ENCODE measurements around the gene MYRF. TPM values are rescaled to one million over a fixed set of nuclear protein-coding genes. Genes with fewer than 3 reads are reported as not detected.
A peak's percentile ranks its signal among the peaks of the same experiment; 100 is the strongest.

Gene MYRF
- total and polyA plus RNA-seq, 2 donors (not counting 3 experiments of a cell fraction or from before 2014, with no cell fraction given): 0.82 to 0.98 TPM

- no peak for FAIRE-seq
- Histone ChIP-seq H3K27ac (ENCODE audit: insufficient read depth, low read depth, low read length) (no peak overlapping the region), H3K9me3 (replicated peaks; ENCODE audit: control insufficient read depth, insufficient read depth, low read length) (no peaks in the 10 kb centered on the region), H3K4me1 (ENCODE audit: control insufficient read depth, extremely low read depth, insufficient read depth, low read length) (no peaks in the 10 kb centered on the region), H3K9ac (replicated peaks; ENCODE audit: extremely low read depth, insufficient read depth, low read length) (no peak overlapping the region), H3K4me3 (replicated peaks in 1 of 3; ENCODE audit: insufficient read depth in 1 of 3, low read depth in 1 of 3, low read length in 3 of 3) (no peak overlapping the region), H3K9me1 (replicated peaks; ENCODE audit: control insufficient read depth, extremely low read depth, insufficient read depth, low read length) (no peaks in the 10 kb centered on the region), H3K79me2 (ENCODE audit: control insufficient read depth, insufficient read depth, low read length) (no peaks in the 10 kb centered on the region), H3K36me3 (ENCODE audit: control insufficient read depth in 2 of 2, extremely low read depth in 1 of 2, insufficient read depth in 2 of 2, low read length in 2 of 2) (no peaks in the 10 kb centered on the region), H3K4me2 (ENCODE audit: insufficient read depth, low read length) (no peak overlapping the region), H3K27me3 (ENCODE audit: control insufficient read depth in 2 of 2, insufficient read depth in 2 of 2, low read length in 2 of 2) (no peaks in the 10 kb centered on the region), H4K20me1 (replicated peaks; ENCODE audit: control insufficient read depth, extremely low read depth, insufficient read depth, low read length) (no peaks in the 10 kb centered on the region), H2AFZ (ENCODE audit: low read depth, low read length) (no peak overlapping the region)
- ChIA-PET POLR2A (no interaction called here), CTCF (interaction anchor here (0.8 kb wide), 1 partner anchor 14 kb away, joined by 3 read pairs; no protein-coding TSS in a partner anchor)
- DNase-seq (ENCODE audit: low read depth, low spot score): no peak
- TF ChIP-seq EZH2 (IDR thresholded peaks at IDR 0.05; ENCODE audit: borderline replicate concordance, low read depth, low read length, severe bottlenecking): no peak
- no peak for TF ChIP-seq FOS (IDR thresholded peaks at IDR 0.05; ENCODE audit: borderline replicate concordance, insufficient read depth, low read length)
- TF ChIP-seq MYC (IDR thresholded peaks at IDR 0.05; ENCODE audit: low read depth, low read length): no peak
- TF ChIP-seq MAX (IDR thresholded peaks at IDR 0.05; ENCODE audit: insufficient read depth, insufficient read length): no peak
- no peak for TF ChIP-seq POLR2AphosphoS5 (IDR thresholded peaks at IDR 0.05; ENCODE audit: insufficient read depth, low read depth, low read length)
- TF ChIP-seq GATA2 (IDR thresholded peaks at IDR 0.05; ENCODE audit: insufficient read depth, insufficient read length, low read depth, low read length): no peak
- TF ChIP-seq POLR2A (IDR thresholded peaks at IDR 0.05; ENCODE audit: low read depth, low read length): no peak
- no peak for TF ChIP-seq JUN (IDR thresholded peaks at IDR 0.05; ENCODE audit: borderline replicate concordance, insufficient read depth, insufficient read length, low read depth)
- dilution Hi-C loops (cut with MboI; ENCODE audit: extremely low pct_ligation_motif_present, low sequenced_read_pairs): no loop called here
- no TSS peak for BruUV-seq (replicated peaks)
- intact Hi-C loops (cut with micrococcal nuclease): no loop called here
Measured at GRCh38 chr11:61724437-61724836, 28.0 kb upstream of the MYRF start.

- H3K9me1 ChIP-seq (replicated peaks; ENCODE audit: control insufficient read depth, extremely low read depth, insufficient read depth, low read length): no peaks in the 10 kb centered on the region
- POLR2A ChIA-PET: no interaction called here
- TF ChIP-seq MYC (IDR thresholded peaks at IDR 0.05; ENCODE audit: low read depth, low read length) (no peak), JUN (IDR thresholded peaks at IDR 0.05; ENCODE audit: borderline replicate concordance, insufficient read depth, insufficient read length, low read depth) (no peak), POLR2AphosphoS5 (IDR thresholded peaks at IDR 0.05; ENCODE audit: insufficient read depth, low read depth, low read length) (no peak), EZH2 (IDR thresholded peaks at IDR 0.05; ENCODE audit: borderline replicate concordance, low read depth, low read length, severe bottlenecking) (no peak), MAX (IDR thresholded peaks at IDR 0.05; ENCODE audit: insufficient read depth, insufficient read length) (no peak), CTCF (IDR thresholded peaks at IDR 0.05; ENCODE audit: extremely low read depth in 1 of 2, insufficient read depth in 1 of 2, low read depth in 1 of 2, low read length in 2 of 2) (no peak), GATA2 (IDR thresholded peaks at IDR 0.05; ENCODE audit: insufficient read depth, insufficient read length, low read depth, low read length) (no peak), FOS (IDR thresholded peaks at IDR 0.05; ENCODE audit: borderline replicate concordance, insufficient read depth, low read length) (no peak), POLR2A (IDR thresholded peaks at IDR 0.05; ENCODE audit: low read depth, low read length) (no peak)
- H3K27me3 ChIP-seq (ENCODE audit: control insufficient read depth in 2 of 2, insufficient read depth in 2 of 2, low read length in 2 of 2): no peaks in the 10 kb centered on the region
- no peaks in the 10 kb centered on the region for H3K4me1 ChIP-seq (ENCODE audit: control insufficient read depth, extremely low read depth, insufficient read depth, low read length)
- H3K4me3 ChIP-seq (replicated peaks in 1 of 3; ENCODE audit: insufficient read depth in 1 of 3, low read depth in 1 of 3, low read length in 3 of 3): no peak overlapping the region
- H3K9ac ChIP-seq (replicated peaks; ENCODE audit: extremely low read depth, insufficient read depth, low read length): no peak overlapping the region
- no peaks in the 10 kb centered on the region for H4K20me1 ChIP-seq (replicated peaks; ENCODE audit: control insufficient read depth, extremely low read depth, insufficient read depth, low read length)
- FAIRE-seq (no peak), DNase-seq (ENCODE audit: low read depth, low spot score) (peak; percentile 16)
- no peaks in the 10 kb centered on the region for H3K36me3 ChIP-seq (ENCODE audit: control insufficient read depth in 2 of 2, extremely low read depth in 1 of 2, insufficient read depth in 2 of 2, low read length in 2 of 2)
- BruUV-seq (replicated peaks): no TSS peak
- dilution Hi-C loops (cut with MboI; ENCODE audit: extremely low pct_ligation_motif_present, low sequenced_read_pairs): no loop called here
- H3K9me3 ChIP-seq (replicated peaks; ENCODE audit: control insufficient read depth, insufficient read depth, low read length): no peaks in the 10 kb centered on the region
- no peaks in the 10 kb centered on the region for H3K79me2 ChIP-seq (ENCODE audit: control insufficient read depth, insufficient read depth, low read length)
- H2AFZ ChIP-seq (ENCODE audit: low read depth, low read length): no peak overlapping the region
- H3K4me2 ChIP-seq (ENCODE audit: insufficient read depth, low read length): no peak overlapping the region
- intact Hi-C loops (cut with micrococcal nuclease): no loop called here
- H3K27ac ChIP-seq (ENCODE audit: insufficient read depth, low read depth, low read length): no peak overlapping the region
- CTCF ChIA-PET: interaction anchor here (0.7 kb wide), 1 partner anchor 30 kb away, joined by 3 read pairs; no protein-coding TSS in a partner anchor
Measured at GRCh38 chr11:61725781-61726231, 26.6 kb upstream of the MYRF start.
